ENCODE results near the gene PFKM.

DNA sequence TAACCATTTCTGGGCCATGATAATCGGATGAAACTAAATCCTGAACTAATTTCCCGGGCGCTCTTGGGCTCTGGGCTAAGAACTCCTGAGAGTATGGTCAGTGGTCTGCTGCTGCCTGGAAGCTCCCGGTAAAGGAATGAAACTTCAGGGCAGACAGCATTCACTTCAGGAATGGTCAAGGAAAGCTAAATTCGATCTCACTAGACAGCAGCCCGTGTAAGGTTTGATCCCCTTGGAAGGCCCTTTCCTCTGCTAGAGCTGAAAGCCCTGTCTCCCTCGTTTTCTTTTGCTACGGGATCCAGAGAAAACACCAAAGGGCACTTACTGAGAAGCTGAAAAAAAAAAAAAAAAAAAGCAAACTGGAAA is 37.5 kb downstream of the PFKM start:
- TF ChIP-seq, protein P1, sequence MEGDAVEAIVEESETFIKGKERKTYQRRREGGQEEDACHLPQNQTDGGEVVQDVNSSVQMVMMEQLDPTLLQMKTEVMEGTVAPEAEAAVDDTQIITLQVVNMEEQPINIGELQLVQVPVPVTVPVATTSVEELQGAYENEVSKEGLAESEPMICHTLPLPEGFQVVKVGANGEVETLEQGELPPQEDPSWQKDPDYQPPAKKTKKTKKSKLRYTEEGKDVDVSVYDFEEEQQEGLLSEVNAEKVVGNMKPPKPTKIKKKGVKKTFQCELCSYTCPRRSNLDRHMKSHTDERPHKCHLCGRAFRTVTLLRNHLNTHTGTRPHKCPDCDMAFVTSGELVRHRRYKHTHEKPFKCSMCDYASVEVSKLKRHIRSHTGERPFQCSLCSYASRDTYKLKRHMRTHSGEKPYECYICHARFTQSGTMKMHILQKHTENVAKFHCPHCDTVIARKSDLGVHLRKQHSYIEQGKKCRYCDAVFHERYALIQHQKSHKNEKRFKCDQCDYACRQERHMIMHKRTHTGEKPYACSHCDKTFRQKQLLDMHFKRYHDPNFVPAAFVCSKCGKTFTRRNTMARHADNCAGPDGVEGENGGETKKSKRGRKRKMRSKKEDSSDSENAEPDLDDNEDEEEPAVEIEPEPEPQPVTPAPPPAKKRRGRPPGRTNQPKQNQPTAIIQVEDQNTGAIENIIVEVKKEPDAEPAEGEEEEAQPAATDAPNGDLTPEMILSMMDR (IDR thresholded peaks at IDR 0.05; ENCODE audit: low read depth, low read length) = no peak
- TF ChIP-seq POLR2A (IDR thresholded peaks at IDR 0.05; ENCODE audit: extremely low read depth, insufficient read length) = no peak
- TF ChIP-seq, protein P2, sequence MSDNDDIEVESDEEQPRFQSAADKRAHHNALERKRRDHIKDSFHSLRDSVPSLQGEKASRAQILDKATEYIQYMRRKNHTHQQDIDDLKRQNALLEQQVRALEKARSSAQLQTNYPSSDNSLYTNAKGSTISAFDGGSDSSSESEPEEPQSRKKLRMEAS (IDR thresholded peaks at IDR 0.05; ENCODE audit: low read depth, low read length) = no peak

Data from NB4 (cell line).